HG02973 (cell line): ENCODE measurements around the gene SYCE3.

ENCODE experiments used
- ATAC-seq: cut with Tn5 transposase; IDR thresholded peaks from one replicate; pipeline ENCODE4 v1.9.1; 2021; ENCODE audit warnings: moderate library complexity; ENCODE audit not compliant: unreplicated experiment

SYCE3 gene

GRCh38 chr22:50504369-50505211 is 58.1 kb downstream of the SYCE3 start:
- no peak for ATAC-seq

DNA sequence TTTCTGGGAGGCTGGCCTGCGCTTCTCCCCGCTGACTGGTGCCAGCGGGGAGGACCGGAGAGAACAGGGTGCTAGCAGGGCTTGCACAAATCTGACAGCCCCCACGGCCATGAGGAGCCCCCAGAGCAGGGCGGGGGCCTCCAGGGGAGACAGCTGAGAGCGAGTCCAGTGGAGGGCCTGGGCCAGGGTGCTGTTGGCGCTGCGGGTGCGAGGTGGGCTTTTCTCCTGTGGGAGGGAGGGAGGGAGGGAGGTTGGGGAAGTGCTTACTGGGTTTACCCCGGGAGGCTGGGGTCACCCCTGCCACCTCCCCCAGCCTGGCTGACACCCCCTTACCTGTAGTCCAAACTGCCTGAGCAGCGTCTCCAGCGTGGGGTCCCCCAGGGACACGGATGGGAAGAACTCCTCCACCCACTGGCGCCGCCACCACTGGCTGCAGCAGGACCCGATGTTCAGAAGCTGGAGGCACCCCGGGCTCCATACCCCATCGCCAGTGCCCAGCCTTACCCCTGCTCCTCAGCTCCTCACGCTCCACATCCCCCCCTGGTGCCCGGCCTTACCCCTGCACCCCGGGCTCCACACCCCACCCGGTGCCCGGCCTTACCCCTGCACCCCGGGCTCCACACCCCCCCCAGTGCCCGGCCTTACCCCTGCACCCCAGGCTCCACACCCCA is 59.1 kb downstream of the SYCE3 start:
- no peak for ATAC-seq

GRCh38 chr22:50502628-50503474 is 59.9 kb downstream of the SYCE3 start:
- ATAC-seq, result no peak

- no peak for ATAC-seq
These were observed 60.6 kb downstream of the SYCE3 start for GRCh38 chr22:50502096-50502495.
